Measurements from ENCODE around the gene ZNF189. TPM values are rescaled to one million over a fixed set of nuclear protein-coding genes. Genes with fewer than 3 reads are reported as not detected.

The ZNF189 gene
- total RNA-seq, 1 donor from 2014 or later: 30.1 TPM

- no peak for DNase-seq
These were observed 435 bp downstream of the ZNF189 start for GRCh38 chr9:101398930-101399642.

DNA sequence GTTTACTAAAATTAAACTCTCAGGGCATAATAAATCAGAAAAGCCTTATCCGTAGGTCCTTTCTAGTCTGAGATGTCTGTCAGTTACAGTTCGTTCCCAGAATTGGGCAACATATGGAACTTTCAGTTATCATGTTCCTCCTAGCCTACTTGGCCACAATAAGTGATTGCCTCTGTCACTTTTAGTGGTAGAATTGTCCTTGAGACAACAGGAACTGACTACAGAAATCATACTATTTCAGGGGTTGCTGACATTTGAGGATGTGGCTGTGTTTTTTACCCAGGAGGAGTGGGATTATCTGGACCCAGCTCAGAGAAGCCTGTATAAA, 956 bp downstream of the ZNF189 start:
- Mint-ChIP-seq H3K27me3 (ENCODE audit: unreplicated experiment) (peaks cover 6% of the 10 kb centered on the region), H3K27ac (ENCODE audit: unreplicated experiment) (no peak overlapping the region), H3K4me3 (ENCODE audit: unreplicated experiment) (peak overlapping the region; percentile 99), H3K4me1 (ENCODE audit: low read depth, unreplicated experiment) (peaks cover 11% of the 10 kb centered on the region), H3K36me3 (ENCODE audit: unreplicated experiment) (peaks cover 46% of the 10 kb centered on the region), H3K9me3 (ENCODE audit: unreplicated experiment) (peaks cover 14% of the 10 kb centered on the region)
- TF ChIP-seq, protein P1, sequence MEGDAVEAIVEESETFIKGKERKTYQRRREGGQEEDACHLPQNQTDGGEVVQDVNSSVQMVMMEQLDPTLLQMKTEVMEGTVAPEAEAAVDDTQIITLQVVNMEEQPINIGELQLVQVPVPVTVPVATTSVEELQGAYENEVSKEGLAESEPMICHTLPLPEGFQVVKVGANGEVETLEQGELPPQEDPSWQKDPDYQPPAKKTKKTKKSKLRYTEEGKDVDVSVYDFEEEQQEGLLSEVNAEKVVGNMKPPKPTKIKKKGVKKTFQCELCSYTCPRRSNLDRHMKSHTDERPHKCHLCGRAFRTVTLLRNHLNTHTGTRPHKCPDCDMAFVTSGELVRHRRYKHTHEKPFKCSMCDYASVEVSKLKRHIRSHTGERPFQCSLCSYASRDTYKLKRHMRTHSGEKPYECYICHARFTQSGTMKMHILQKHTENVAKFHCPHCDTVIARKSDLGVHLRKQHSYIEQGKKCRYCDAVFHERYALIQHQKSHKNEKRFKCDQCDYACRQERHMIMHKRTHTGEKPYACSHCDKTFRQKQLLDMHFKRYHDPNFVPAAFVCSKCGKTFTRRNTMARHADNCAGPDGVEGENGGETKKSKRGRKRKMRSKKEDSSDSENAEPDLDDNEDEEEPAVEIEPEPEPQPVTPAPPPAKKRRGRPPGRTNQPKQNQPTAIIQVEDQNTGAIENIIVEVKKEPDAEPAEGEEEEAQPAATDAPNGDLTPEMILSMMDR (IDR thresholded peaks at IDR 0.05; ENCODE audit: partially characterized antibody, unreplicated experiment): no peak
- no peak for DNase-seq

More at GRCh38 chr9:101398930-101399642, 435 bp downstream of the ZNF189 start:
- H3K27me3 Mint-ChIP-seq (ENCODE audit: unreplicated experiment): peaks cover 6% of the 10 kb centered on the region
- peaks cover 48% of the 10 kb centered on the region for H3K36me3 Mint-ChIP-seq (ENCODE audit: unreplicated experiment)
- peaks cover 13% of the 10 kb centered on the region for H3K9me3 Mint-ChIP-seq (ENCODE audit: unreplicated experiment)
- H3K27ac Mint-ChIP-seq (ENCODE audit: unreplicated experiment): peak overlapping the region; percentile 100
- peak overlapping the region; percentile 99 for H3K4me3 Mint-ChIP-seq (ENCODE audit: unreplicated experiment)
- TF ChIP-seq, protein P1 (IDR thresholded peaks at IDR 0.05; ENCODE audit: partially characterized antibody, unreplicated experiment): no peak
- H3K4me1 Mint-ChIP-seq (ENCODE audit: low read depth, unreplicated experiment): peaks cover 11% of the 10 kb centered on the region

DNA sequence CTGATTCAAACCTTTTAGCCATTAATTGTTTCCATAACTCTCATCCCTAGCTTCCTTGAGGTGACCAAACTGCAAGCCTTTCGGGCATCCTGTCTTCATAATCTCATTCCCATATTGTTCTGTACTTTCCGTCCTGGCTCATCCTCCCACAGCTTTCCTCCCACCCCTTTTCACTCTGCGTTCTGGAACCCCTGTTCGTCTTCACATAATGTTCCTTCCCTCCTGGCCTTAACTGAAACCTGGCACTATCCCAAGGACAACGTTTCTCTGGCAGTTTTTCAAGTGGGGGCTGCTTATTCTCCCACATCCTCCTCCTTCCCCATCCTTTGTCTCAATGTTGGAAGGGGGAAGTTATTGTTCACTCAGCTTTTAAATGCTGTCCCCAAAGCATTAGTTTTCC, 1.5 kb downstream of the ZNF189 start:
- Mint-ChIP-seq H3K4me3 (ENCODE audit: unreplicated experiment) (peak overlapping the region; percentile 99), H3K9me3 (ENCODE audit: unreplicated experiment) (peaks cover 18% of the 10 kb centered on the region), H3K27me3 (ENCODE audit: unreplicated experiment) (peaks cover 6% of the 10 kb centered on the region), H3K36me3 (ENCODE audit: unreplicated experiment) (peaks cover 46% of the 10 kb centered on the region), H3K27ac (ENCODE audit: unreplicated experiment) (peak overlapping the region; percentile 71), H3K4me1 (ENCODE audit: low read depth, unreplicated experiment) (peaks cover 11% of the 10 kb centered on the region)
- TF ChIP-seq, protein P1 (IDR thresholded peaks at IDR 0.05; ENCODE audit: partially characterized antibody, unreplicated experiment): no peak
- no peak for DNase-seq

GRCh38 chr9:101403516-101404285, 5.0 kb downstream of the ZNF189 start:
- Mint-ChIP-seq H3K4me1 (ENCODE audit: low read depth, unreplicated experiment) (peaks cover 11% of the 10 kb centered on the region), H3K27ac (ENCODE audit: unreplicated experiment) (no peak overlapping the region), H3K36me3 (ENCODE audit: unreplicated experiment) (peaks cover 73% of the 10 kb centered on the region), H3K9me3 (ENCODE audit: unreplicated experiment) (peaks cover 25% of the 10 kb centered on the region), H3K4me3 (ENCODE audit: unreplicated experiment) (no peak overlapping the region), H3K27me3 (ENCODE audit: unreplicated experiment) (peaks cover 1% of the 10 kb centered on the region)
- TF ChIP-seq, protein P1 (IDR thresholded peaks at IDR 0.05; ENCODE audit: partially characterized antibody, unreplicated experiment): no peak
- DNase-seq: no peak
